Renal cortex interstitium (tissue), 11 donors: ENCODE results near the gene PGGHG. TPM values are rescaled to one million over a fixed set of nuclear protein-coding genes. Genes with fewer than 3 reads are reported as not detected.
"Not testable (repeated sequence)": the region's sequence is repeated elsewhere in the genome, so short reads cannot be mapped to it uniquely, and the experiment has no call there.

Experiments used
- DNase-seq, 11 donors: peaks; one replicate each; pipeline ENCODE4 v3.0.0-alpha.2; 2013; ENCODE audit warnings: low read depth in 9 of 11, low spot score in 4 of 11; ENCODE audit errors: extremely low read depth in 1 of 11
- polyA plus RNA-seq, 3 donors: library from polyadenylated mRNA; unstranded; fragments of 120-200 nt; gene quantifications; one replicate each; pipeline ENCODE4 v1.2.1, GENCODE V29; 2013; ENCODE audit not compliant: insufficient read length in 3 of 3

PGGHG gene
- polyA plus RNA-seq, 3 donors, result 10.9 to 52.6 (median 29.2) TPM

GRCh38 chr11:319121-319887 is 30.4 kb downstream of the PGGHG start:
- DNase-seq, result not testable (repeated sequence)

DNA sequence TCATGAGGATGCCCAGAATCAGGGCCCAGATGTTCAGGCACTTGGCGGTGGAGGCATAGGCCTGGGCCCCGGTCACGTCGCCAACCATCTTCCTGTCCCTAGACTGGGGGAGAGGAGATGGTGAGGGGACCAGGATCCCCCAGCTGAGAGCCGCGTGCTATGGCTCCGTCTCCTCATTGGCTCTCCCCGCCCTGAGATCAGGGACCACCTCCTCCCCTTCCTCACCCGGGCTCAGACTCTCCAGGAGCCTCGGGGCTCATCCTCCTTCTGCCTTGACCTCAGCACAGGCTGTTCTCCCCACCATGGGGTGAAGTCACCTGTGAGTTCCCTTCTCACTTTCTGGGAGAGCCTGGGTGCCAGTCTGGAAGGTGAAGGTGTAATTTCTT is 31.0 kb downstream of the PGGHG start:
- not testable (repeated sequence) for DNase-seq

DNA sequence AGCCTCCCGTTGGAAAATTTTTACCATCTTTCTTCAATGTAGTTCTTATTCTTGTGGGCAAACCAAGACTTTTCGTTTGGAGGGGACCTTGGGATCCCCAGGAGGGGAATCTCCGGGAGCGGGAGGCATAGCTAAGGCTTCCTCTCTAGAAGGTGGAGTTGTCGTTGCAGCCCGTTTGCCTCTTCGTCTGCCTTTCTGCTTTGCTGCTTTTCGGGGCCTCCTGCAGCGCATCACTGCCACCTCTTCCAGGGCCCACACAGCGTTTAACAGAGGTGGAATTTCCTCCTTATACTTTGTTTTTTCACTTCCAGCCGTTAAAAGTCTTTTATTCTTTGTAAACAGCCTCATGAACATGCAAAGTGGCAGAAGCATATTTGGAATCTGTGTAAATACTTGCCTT is 35.2 kb downstream of the PGGHG start:
- DNase-seq, result no peak

GRCh38 chr11:324593-325517 is 35.9 kb downstream of the PGGHG start:
- DNase-seq, result not testable (repeated sequence)

DNA sequence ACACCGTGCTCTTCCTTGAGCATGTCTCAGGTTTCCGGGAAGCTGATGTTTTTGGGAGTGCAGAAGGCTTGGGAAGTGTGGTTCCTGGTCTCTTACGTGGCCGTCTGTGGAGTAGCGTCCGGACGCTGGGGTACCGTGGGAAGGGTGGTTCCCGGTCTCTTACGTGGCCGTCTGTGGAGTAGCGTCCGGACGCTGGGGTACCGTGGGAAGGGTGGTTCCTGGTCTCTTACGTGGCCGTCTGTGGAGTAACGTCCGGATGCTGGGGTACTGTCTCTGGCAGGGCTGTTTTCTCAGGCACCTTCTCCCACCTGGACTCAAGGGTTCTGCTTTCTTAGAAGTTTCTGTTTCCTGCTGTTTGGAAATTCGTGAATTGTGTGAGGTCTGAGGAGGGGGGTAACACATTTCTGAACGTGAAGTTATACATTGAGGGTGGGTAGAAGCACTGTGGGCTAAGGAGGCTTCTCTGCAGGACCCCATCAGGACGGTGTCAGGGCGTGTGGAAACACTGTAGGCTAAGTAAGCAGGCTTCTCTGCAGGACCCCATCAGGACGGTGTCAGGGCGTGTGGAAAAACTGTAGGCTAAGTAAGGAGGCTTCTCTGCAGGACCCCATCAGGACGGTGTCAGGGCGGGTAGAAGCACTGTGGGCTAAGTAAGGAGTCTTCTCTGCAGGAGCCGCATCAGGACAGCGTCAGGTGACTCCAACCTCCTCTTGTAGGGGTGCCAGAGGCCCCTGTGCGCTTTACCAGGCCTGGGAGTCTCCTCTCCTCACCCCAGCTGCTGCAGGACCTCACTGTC is 37.1 kb downstream of the PGGHG start:
- no peak for DNase-seq

- no peak for DNase-seq
Measured at GRCh38 chr11:326592-326841, 37.6 kb downstream of the PGGHG start.

DNA sequence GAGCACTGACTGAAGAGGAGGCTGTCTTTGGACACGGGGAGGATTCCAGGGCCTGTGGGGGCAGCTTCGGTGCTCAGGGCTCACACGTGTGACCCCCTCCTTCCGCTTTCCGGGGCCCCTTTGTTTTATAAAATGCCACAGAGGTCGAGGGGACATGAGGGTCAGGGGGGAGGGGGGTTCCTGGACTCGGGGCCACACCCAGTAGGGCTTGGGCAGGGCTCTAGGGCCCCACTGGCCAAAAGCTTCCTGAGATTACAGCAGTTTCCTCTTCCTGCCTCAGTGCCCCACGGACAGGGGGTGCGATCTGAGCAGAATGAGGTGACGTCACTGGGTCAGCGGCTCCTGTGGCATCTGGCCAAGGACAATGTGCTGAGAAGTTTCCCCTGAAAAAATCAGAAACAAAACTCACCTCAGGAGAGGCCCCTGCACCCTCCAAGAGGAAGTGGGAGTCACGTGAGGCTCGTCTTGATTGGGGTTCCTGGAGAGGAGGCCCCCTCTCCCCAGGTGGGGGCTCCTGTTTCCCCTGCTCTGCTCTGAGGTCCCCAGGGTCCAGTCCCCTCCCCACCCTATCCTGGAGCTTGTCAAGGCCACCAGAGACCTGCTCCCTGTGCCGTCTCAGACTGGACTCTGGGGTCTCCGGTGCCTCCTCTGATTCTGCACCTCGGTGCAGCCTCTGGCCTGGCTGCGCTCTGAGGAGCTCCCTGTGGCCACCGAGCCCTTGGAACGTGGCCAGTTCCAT is 38.1 kb downstream of the PGGHG start:
- no peak for DNase-seq

DNA sequence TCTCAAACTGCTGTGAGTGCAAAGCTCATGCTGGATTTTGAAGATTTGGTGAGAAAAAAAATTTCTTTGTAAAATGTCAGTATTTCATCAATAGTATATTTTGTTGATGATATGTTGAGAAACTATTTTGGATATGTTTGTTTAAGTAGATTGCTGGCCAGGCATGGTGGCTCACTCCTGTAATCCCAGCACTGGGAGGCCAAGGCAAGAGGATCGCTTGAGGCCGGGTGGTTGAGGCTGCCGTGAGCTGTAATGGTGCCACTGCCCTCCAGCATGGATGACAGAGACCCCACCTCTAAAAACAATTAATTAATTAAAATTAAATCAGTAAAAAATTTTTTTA is 38.6 kb downstream of the PGGHG start:
- DNase-seq, result no peak

DNA sequence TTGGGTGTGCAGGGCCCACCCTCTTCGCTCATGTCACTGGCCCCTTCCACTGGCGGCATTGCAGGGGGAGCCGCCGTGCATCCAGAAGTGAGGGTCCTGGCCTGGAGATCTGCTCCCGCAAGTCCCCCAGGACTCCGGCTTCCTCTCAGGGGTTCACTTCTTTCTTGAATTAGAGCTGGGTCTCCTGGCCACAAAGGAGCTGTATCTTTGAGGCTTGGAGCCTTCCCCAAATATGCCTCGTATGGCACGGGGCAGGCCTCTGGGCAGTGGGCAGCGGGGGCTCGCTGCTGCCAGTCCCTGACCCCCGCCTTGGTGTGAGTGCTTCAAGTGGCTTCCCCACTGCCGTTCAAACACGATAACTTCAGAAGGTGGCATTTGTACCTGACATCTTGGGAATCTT is 39.1 kb downstream of the PGGHG start:
- DNase-seq, result no peak

DNA sequence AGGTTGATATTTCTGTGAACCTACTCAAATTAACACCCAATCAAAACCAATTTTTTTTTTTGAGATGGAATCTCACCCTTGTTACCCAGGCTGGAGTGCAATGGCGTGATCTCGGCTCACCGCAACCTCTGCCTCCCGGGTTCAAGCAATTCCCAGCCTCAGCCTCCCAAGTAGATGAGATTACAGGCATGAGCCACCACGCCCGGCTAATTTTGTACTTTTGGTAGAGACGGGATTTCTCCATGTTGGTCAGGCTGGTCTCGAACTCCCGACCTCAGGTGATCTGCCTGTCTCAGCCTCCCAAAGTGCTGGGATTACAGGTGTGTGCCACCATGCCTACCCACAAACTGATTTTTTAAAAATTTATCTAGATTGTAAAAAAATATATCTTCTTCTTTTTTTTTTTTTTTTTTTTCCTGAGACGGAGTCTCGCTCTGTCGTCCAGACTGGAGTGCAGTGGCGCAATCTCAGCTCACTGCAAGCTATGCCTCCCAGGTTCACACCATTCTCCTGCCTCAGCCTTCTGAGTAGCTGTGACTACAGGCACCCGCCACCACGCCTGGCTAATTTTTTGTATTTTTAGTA is 39.7 kb downstream of the PGGHG start:
- not testable (repeated sequence) for DNase-seq

- DNase-seq, result no peak
Measured at GRCh38 chr11:329886-330253, 40.9 kb downstream of the PGGHG start.

DNA sequence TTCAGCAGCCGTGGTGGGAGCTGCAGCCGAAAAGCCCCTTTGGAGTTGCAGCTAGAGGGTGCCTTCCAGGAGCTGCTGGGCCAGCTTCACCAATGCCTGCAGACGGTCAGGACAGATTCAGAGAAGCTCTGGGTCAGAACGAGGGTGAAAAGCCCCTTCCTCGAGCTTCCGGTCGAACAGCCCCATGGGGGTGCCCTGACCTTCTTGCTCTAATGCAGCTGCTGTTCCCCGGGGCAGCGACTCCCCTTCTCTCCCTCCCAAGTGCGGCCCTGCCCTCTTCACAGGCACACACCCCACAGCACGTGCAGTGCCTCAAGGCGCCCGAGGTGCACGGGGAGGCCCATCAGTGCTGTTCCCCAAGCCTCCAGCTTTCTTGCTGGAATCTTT is 41.4 kb downstream of the PGGHG start:
- DNase-seq, result no peak

DNA sequence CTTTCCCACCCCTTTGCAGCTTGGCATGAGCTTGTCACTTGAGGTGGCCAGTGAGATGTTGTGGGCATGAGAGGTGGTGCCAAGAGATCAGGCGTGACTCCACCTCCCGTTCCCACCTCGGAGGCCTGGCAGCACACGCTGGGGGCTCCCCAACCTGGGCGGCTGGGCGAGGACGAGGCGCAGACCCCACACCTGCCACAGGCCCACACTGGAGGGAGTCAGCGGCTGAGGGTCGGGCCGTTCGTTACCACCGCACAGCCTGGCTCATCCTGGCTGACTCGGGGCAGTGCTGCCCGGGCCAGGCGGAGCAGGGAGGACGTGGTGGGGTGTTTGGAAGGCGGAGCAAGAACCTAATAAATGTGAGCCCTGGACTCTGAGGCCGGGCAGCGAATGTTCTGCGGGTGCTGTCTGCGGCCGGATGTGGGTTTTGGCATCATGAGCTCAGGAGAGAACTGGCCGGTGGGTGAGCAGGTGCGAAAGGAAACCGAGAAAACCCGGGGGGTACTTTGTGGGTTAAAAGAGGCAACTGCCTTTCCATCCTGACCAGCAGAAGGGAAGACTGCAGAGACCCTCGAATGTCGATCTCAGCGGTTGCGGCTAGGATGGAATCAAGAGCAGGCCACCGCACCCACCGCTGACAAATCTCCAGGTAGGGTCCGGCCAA is 41.9 kb downstream of the PGGHG start:
- no peak for DNase-seq

DNA sequence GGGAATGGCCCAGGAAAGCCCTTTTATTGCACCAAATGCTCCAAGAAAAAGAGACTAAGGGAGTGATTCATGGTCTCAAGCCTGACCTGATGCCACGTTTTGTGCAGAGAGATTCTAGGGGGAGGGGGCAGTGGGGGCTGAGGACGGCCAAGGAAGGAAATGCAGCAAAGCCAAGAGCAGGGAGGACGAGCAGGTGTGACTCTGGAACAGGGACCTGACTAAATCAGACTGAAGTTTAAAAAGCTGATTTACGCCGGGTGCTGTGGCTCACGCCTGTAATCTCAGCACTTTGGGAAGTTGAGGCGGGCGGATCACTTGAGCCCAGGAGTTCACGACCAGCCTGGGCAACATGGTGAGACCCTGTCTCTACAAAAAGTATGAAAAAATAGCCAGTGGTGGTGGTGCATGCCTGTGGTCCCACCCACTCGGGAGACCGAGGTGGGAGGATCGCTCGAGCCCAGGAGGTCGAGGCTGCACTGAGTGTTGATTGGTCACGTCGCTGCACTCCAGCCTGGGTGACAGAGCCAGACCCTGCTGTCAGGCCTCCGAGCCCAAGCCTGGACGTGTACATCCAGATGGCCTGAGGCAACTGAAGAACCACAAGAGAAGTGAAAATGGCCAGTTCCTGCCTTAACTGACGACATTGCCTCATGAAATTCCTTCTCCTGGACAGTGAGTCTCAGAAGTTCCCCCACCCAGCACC is 42.6 kb downstream of the PGGHG start:
- no peak for DNase-seq

GRCh38 chr11:332651-333480 is 43.9 kb downstream of the PGGHG start:
- DNase-seq, result no peak

DNA sequence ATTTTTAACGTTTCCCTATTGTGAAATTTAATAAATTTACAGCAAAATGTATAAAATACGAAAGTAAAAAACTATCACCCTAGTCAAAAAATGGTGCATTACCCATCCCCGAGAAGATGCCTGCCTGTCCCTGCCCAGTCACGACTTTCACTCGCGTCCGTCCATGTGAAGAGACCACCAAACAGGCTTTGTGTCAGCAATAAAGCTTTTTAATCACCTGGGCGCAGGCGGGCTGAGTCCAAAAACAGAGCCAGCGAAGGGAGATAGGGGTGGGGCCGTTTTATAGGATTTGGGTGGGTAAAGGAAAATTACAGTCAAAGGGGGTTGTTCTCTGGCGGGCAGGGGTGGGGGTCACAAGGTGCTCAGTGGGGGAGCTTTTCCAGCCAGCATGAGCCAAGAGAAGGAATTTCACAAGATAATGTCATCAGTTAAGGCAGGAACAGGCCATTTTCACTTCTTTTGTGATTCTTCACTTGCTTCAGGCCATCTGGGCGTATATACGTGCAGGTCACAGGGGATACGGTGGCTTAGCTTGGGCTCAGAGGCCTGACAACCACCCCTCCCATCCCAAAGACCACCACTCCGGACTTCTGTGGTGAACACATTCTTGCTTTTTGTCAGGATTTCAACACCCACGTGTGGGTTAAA is 44.8 kb downstream of the PGGHG start:
- not testable (repeated sequence) for DNase-seq
